ENCODE measurements around the gene CPN2. TPM values are rescaled to one million over a fixed set of nuclear protein-coding genes. Genes with fewer than 3 reads are reported as not detected.

CPN2 gene
- total RNA-seq, 4 donors from 2014 or later, result not detected

DNA sequence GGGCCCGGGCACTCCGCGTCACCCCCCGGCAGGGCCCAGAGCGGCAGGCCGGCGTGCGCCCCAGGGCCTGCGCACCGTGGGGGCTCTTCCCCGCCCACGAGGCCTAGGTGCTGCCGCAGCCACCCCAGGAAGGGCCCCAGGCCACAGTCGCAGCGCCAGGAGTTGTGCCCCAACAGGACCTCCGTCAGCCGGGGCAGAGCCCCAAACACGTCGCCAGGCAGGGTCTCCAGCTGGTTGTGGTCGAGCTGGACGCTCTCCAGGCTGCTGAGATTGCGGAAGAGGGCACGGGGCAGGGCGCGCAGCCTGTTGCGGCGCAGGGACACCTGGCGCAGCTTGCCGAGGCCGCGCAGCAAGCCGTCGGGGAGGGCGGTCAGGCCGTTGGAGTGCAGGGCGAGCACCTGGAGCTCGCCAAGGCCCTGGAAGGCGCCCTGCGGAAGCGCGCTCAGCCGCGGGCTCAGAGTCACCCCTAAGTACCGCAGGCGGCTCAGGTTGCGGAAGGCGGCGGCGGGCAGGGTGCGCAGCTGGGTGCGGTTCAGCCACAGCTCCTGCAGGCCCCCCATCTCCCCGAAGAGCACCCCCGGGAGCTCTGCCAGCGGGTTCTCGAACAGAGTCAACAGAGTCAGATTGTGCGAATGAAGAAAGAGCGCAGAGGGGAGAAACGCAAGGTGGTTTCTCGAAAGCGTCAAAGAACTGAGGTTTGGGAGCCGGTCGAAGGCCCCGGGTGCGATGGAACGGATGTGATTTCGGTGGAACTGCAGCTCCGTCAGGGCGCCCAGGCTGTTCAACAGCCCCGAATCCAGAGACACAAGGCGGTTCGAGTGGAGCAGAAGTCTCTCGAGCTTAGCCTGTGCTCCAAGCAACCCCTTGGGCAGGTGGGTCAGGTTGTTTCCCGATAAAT is 46.0 kb upstream of the CPN2 start:
- H3K4me3 ChIP-seq, result peak overlapping the region in 2 of 4 donors; percentile 33 to 40
- WGBS, 2 donors, result 21 to 25% methylated on average over 41 to 71 of the region's 73 CpGs

DNA sequence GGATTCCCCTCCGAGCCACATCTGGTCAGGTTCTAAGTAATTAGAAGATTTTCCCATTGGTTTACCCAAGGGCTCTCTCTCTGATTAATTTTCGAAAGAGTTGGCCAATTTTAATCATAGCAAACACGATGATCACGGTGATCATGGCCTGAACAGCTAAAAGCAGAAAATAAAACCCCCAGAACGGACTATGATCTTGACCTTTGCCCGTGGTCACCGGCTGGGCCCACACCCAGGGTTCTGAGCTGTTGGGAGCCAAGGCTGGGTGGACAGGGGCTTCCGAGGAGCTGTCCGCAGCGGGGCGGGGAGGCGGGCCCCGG is 45.4 kb upstream of the CPN2 start:
- Histone ChIP-seq H3K4me1 (peaks cover 0 to 35% (median 21%) of the 10 kb centered on the region in 4 donors), H3K9me3 (no peaks in the 10 kb centered on the region), H3K27me3 (peaks cover 0 to 18% of the 10 kb centered on the region in 2 donors), H3K4me3 (peak overlapping the region in 2 of 4 donors; percentile 33 to 40), H3K27ac (peak overlapping the region in 2 of 4 donors; percentile 23 to 34), H3K36me3 (no peaks in the 10 kb centered on the region)
- 15 to 16% methylated on average over 7 to 13 of the region's 13 CpGs for WGBS, 2 donors
- no peak for DNase-seq (ENCODE audit: low spot score in 2 of 2)
- TF ChIP-seq CTCF (IDR thresholded peaks at IDR 0.05) (no peak), EP300 (IDR thresholded peaks at IDR 0.05) (no peak), POLR2A (IDR thresholded peaks at IDR 0.05) (no peak)

More for the DNA sequence above, 46.0 kb upstream of the CPN2 start:
- Histone ChIP-seq H3K36me3 (peaks cover 0 to 5% (median 0%) of the 10 kb centered on the region in 3 donors), H3K4me1 (peaks cover 0 to 35% (median 21%) of the 10 kb centered on the region in 4 donors), H3K9me3 (no peaks in the 10 kb centered on the region), H3K27me3 (peaks cover 0 to 18% of the 10 kb centered on the region in 2 donors), H3K27ac (peak overlapping the region in 2 of 4 donors; percentile 23 to 34)
- TF ChIP-seq POLR2A (IDR thresholded peaks at IDR 0.05) (no peak), EP300 (IDR thresholded peaks at IDR 0.05) (no peak), CTCF (IDR thresholded peaks at IDR 0.05) (no peak)
- no peak for DNase-seq (ENCODE audit: low spot score in 2 of 2)

GRCh38 chr3:194395778-194396538 is 44.8 kb upstream of the CPN2 start:
- Histone ChIP-seq H3K27me3 (peaks cover 0 to 18% of the 10 kb centered on the region in 2 donors), H3K4me3 (peak overlapping the region in 2 of 4 donors; percentile 33 to 40), H3K9me3 (peaks cover 0 to 4% (median 2%) of the 10 kb centered on the region in 4 donors), H3K27ac (peak overlapping the region in 1 of 4 donors; percentile 34), H3K4me1 (peaks cover 0 to 35% (median 21%) of the 10 kb centered on the region in 4 donors), H3K36me3 (no peaks in the 10 kb centered on the region)
- DNase-seq (ENCODE audit: low spot score in 2 of 2), result peak in 1 of 2 donors; percentile 47
- TF ChIP-seq CTCF (IDR thresholded peaks at IDR 0.05), result no peak
- no peak for TF ChIP-seq POLR2A (IDR thresholded peaks at IDR 0.05)
- no peak for TF ChIP-seq EP300 (IDR thresholded peaks at IDR 0.05)
- 28 to 33% methylated on average over 23 to 26 of the region's 26 CpGs for WGBS, 2 donors

- peaks cover 0 to 35% (median 21%) of the 10 kb centered on the region in 4 donors for H3K4me1 ChIP-seq
- no peak for DNase-seq (ENCODE audit: low spot score in 2 of 2)
- no peaks in the 10 kb centered on the region for H3K36me3 ChIP-seq
- H3K4me3 ChIP-seq, result no peak overlapping the region
- peaks cover 0 to 9% (median 4%) of the 10 kb centered on the region in 4 donors for H3K9me3 ChIP-seq
- TF ChIP-seq EP300 (IDR thresholded peaks at IDR 0.05) (no peak), CTCF (IDR thresholded peaks at IDR 0.05) (no peak), POLR2A (IDR thresholded peaks at IDR 0.05) (no peak)
- no peak overlapping the region for H3K27ac ChIP-seq
- 54 to 68% methylated on average over 5 of the region's 5 CpGs for WGBS, 2 donors
- peaks cover 0 to 18% of the 10 kb centered on the region in 2 donors for H3K27me3 ChIP-seq
These were observed 44.1 kb upstream of the CPN2 start for GRCh38 chr3:194395212-194395611.

Measured in tibial nerve (tissue), 4 donors.